ENCODE data around the gene C1orf226.

The C1orf226 gene

DNA sequence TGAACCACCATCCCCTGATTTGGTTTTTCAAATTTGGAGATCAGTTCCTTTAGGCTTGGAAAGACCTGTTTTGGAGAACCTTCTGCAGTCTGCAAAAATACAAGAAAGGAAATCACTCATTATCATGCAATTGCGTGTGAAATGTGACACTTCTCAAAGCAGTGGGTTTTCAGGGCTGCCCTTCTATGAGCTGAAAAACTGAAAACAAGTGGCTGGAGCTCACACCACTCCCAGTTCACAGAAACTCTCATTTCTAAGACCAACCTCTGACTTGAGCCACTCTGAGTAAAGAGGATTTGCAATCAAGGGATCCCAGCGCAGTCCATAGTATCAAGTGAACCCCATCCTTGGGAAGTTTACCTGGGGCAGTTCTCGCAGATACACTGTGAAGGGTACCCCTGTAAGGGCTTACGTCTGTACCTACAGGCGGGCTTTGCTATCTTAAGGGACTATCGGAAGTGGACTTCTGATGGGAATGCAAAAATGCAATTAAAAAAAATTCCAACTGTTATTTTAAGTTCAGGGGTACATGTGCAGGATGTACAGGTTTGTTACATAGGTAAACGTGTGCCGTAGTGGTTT is 17.6 kb downstream of the C1orf226 start:
- Histone ChIP-seq H4K91ac (ENCODE audit: low read length) (no peak overlapping the region), H3K14ac (ENCODE audit: low read length in 2 of 2) (no peak overlapping the region), H3K9me3 (ENCODE audit: control insufficient read depth, low read length) (no peaks in the 10 kb centered on the region), H3K27me3 (ENCODE audit: control insufficient read depth in 1 of 2, insufficient read depth in 1 of 2, low read length in 2 of 2) (peaks cover 5 to 32% of the 10 kb centered on the region in 2 experiments), H2BK12ac (ENCODE audit: low read length in 2 of 2) (no peak overlapping the region), H2AK5ac (ENCODE audit: low read length, severe bottlenecking) (no peak overlapping the region), H3K4ac (ENCODE audit: low read depth in 1 of 2, low read length in 2 of 2) (no peak overlapping the region), H3K4me3 (ENCODE audit: insufficient read depth in 1 of 2, low read depth in 1 of 2, low read length in 2 of 2) (no peak overlapping the region), H2BK15ac (ENCODE audit: low read depth, poor library complexity, severe bottlenecking) (no peak overlapping the region), H4K8ac (ENCODE audit: low read length) (no peak overlapping the region), H3K79me1 (replicated peaks; ENCODE audit: low read length, poor library complexity, severe bottlenecking) (no peaks in the 10 kb centered on the region), H3K9ac (ENCODE audit: low read length) (no peak overlapping the region), H2BK120ac (ENCODE audit: low read depth, low read length) (no peak overlapping the region), H3K4me1 (ENCODE audit: control insufficient read depth, insufficient read depth, low read depth, low read length) (no peaks in the 10 kb centered on the region), H3K23ac (ENCODE audit: low read length in 2 of 2) (no peak overlapping the region), H3K36me3 (ENCODE audit: control insufficient read depth in 1 of 2, insufficient read depth in 2 of 2, low read depth in 1 of 2, low read length in 2 of 2) (no peaks in the 10 kb centered on the region), H3K18ac (ENCODE audit: low read depth in 1 of 2, low read length in 2 of 2) (no peak overlapping the region), H2AFZ (ENCODE audit: low read depth, low read length) (no peak overlapping the region), H2BK5ac (ENCODE audit: low read depth, low read length, poor library complexity, severe bottlenecking) (no peak overlapping the region), H3K27ac (ENCODE audit: low read length, poor library complexity, severe bottlenecking) (no peak overlapping the region), H3K4me2 (ENCODE audit: low read length, poor library complexity, severe bottlenecking) (no peak overlapping the region)
- 80% methylated on average over 7 of the region's 8 CpGs for WGBS
- DNase-seq = no peak

DNA sequence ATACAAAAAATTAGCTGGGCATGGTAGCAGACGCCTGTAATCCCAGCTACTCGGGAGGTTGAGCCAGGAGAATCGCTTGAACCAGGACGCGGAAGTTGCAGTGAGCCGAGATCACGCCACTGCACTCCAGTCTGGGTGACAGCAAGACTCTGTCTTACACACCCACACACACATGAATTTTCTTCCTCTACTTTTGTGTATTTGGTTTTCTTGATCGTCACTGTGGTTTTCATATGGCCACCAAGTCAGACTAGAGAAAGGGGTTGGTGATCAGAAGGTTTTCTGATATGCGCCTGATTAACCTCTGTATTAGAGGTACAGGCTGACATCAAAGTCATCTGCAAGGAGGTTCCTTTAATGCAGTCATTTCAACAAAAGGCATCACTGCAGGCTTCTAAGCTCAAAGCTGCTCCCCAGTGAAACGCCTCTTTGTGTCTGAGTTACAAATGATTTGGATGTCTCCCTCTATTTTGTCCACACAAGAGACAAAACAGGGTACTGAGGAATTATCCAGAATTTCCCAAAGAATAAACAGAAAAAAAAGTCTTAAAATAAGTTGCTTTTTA is 19.3 kb downstream of the C1orf226 start:
- 98% methylated on average over 8 of the region's 10 CpGs for WGBS
- Histone ChIP-seq H3K79me1 (replicated peaks; ENCODE audit: low read length, poor library complexity, severe bottlenecking) (no peaks in the 10 kb centered on the region), H3K23ac (ENCODE audit: low read length in 2 of 2) (no peak overlapping the region)

DNA sequence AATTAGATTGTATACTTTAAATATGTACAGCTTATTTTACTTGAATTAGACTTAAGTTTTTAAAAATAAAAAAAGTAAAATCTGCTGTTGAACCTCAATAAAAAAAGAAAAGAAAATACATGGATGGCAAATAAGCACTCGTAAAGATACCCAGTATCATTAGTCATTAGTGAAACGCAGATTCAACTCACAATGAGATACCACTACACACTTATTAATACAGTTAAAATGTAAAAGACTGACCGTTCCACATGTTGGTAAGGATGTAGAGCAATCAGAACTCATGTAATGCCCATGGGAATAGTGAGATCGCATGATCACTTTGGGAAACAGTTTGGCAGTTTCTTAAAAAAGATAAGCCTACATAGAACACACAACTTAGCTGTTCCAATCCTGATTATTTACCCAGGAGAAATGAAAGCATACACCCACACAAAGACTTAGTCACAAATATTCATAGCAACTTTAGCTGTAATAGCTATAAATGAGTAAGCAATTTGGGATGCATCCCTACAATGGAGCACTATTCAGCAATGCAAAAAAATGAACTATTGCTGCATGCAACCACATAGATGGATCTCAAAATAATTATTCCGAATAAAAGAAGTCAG is 23.1 kb downstream of the C1orf226 start:
- Histone ChIP-seq H3K4me3 (ENCODE audit: insufficient read depth in 1 of 2, low read depth in 1 of 2, low read length in 2 of 2) (peak overlapping the region in 1 of 2 experiments; percentile 42), H4K8ac (ENCODE audit: low read length) (no peak overlapping the region), H2BK15ac (ENCODE audit: low read depth, poor library complexity, severe bottlenecking) (no peak overlapping the region), H4K91ac (ENCODE audit: low read length) (no peak overlapping the region), H3K27ac (ENCODE audit: low read length, poor library complexity, severe bottlenecking) (no peak overlapping the region), H3K9ac (ENCODE audit: low read length) (peak overlapping the region; percentile 70), H2BK5ac (ENCODE audit: low read depth, low read length, poor library complexity, severe bottlenecking) (no peak overlapping the region), H3K36me3 (ENCODE audit: control insufficient read depth in 1 of 2, insufficient read depth in 2 of 2, low read depth in 1 of 2, low read length in 2 of 2) (no peaks in the 10 kb centered on the region), H2AFZ (ENCODE audit: low read depth, low read length) (no peak overlapping the region), H3K9me3 (ENCODE audit: control insufficient read depth, low read length) (no peaks in the 10 kb centered on the region), H3K4ac (ENCODE audit: low read depth in 1 of 2, low read length in 2 of 2) (no peak overlapping the region), H3K14ac (ENCODE audit: low read length in 2 of 2) (no peak overlapping the region), H3K18ac (ENCODE audit: low read depth in 1 of 2, low read length in 2 of 2) (no peak overlapping the region), H3K23ac (ENCODE audit: low read length in 2 of 2) (no peak overlapping the region), H2AK5ac (ENCODE audit: low read length, severe bottlenecking) (no peak overlapping the region), H3K4me1 (ENCODE audit: control insufficient read depth, insufficient read depth, low read depth, low read length) (no peaks in the 10 kb centered on the region), H3K4me2 (ENCODE audit: low read length, poor library complexity, severe bottlenecking) (no peak overlapping the region), H2BK120ac (ENCODE audit: low read depth, low read length) (no peak overlapping the region), H3K27me3 (ENCODE audit: control insufficient read depth in 1 of 2, insufficient read depth in 1 of 2, low read length in 2 of 2) (no peaks in the 10 kb centered on the region), H3K79me1 (replicated peaks; ENCODE audit: low read length, poor library complexity, severe bottlenecking) (no peaks in the 10 kb centered on the region), H2BK12ac (ENCODE audit: low read length in 2 of 2) (no peak overlapping the region)
- 85% methylated on average over 4 of the region's 5 CpGs for WGBS
- DNase-seq = no peak

More for the DNA sequence above, 19.3 kb downstream of the C1orf226 start:
- Histone ChIP-seq H4K91ac (ENCODE audit: low read length) (no peak overlapping the region), H3K4me3 (ENCODE audit: insufficient read depth in 1 of 2, low read depth in 1 of 2, low read length in 2 of 2) (no peak overlapping the region), H3K27me3 (ENCODE audit: control insufficient read depth in 1 of 2, insufficient read depth in 1 of 2, low read length in 2 of 2) (peaks cover 5 to 32% of the 10 kb centered on the region in 2 experiments), H3K9ac (ENCODE audit: low read length) (no peak overlapping the region), H2BK5ac (ENCODE audit: low read depth, low read length, poor library complexity, severe bottlenecking) (no peak overlapping the region), H3K9me3 (ENCODE audit: control insufficient read depth, low read length) (no peaks in the 10 kb centered on the region), H2BK120ac (ENCODE audit: low read depth, low read length) (no peak overlapping the region), H2BK12ac (ENCODE audit: low read length in 2 of 2) (no peak overlapping the region), H3K36me3 (ENCODE audit: control insufficient read depth in 1 of 2, insufficient read depth in 2 of 2, low read depth in 1 of 2, low read length in 2 of 2) (no peaks in the 10 kb centered on the region), H3K14ac (ENCODE audit: low read length in 2 of 2) (no peak overlapping the region), H3K18ac (ENCODE audit: low read depth in 1 of 2, low read length in 2 of 2) (no peak overlapping the region), H3K4me1 (ENCODE audit: control insufficient read depth, insufficient read depth, low read depth, low read length) (no peaks in the 10 kb centered on the region), H2BK15ac (ENCODE audit: low read depth, poor library complexity, severe bottlenecking) (no peak overlapping the region), H2AK5ac (ENCODE audit: low read length, severe bottlenecking) (no peak overlapping the region), H3K4me2 (ENCODE audit: low read length, poor library complexity, severe bottlenecking) (no peak overlapping the region), H3K4ac (ENCODE audit: low read depth in 1 of 2, low read length in 2 of 2) (no peak overlapping the region), H2AFZ (ENCODE audit: low read depth, low read length) (no peak overlapping the region), H3K27ac (ENCODE audit: low read length, poor library complexity, severe bottlenecking) (no peak overlapping the region), H4K8ac (ENCODE audit: low read length) (no peak overlapping the region)
- no peak for DNase-seq

DNA sequence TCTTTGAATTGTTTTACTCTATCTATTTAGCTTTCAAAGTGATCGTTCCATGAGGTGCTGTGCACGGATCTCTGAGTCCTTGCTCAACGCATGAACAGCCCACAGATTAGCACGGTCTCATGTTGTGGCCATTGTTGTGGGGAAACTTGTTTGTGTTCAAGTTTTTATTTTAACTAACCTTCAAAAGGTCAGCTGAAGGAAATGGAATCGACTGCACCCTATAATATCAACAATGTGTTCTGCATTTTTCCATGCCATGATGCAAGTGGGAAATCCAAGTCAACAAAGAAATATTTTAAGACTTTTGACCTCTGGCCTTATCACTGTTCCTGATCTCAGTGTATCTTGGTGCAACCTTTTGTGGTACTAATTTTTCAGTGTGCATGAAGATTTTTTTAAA is 24.3 kb downstream of the C1orf226 start:
- Histone ChIP-seq H2BK12ac (ENCODE audit: low read length in 2 of 2) (no peak overlapping the region), H2AK5ac (ENCODE audit: low read length, severe bottlenecking) (no peak overlapping the region), H3K18ac (ENCODE audit: low read depth in 1 of 2, low read length in 2 of 2) (no peak overlapping the region), H4K91ac (ENCODE audit: low read length) (no peak overlapping the region), H3K4me1 (ENCODE audit: control insufficient read depth, insufficient read depth, low read depth, low read length) (no peaks in the 10 kb centered on the region), H2AFZ (ENCODE audit: low read depth, low read length) (no peak overlapping the region), H3K27ac (ENCODE audit: low read length, poor library complexity, severe bottlenecking) (no peak overlapping the region), H2BK120ac (ENCODE audit: low read depth, low read length) (no peak overlapping the region), H3K14ac (ENCODE audit: low read length in 2 of 2) (no peak overlapping the region), H3K4me3 (ENCODE audit: insufficient read depth in 1 of 2, low read depth in 1 of 2, low read length in 2 of 2) (no peak overlapping the region), H3K23ac (ENCODE audit: low read length in 2 of 2) (no peak overlapping the region), H3K9me3 (ENCODE audit: control insufficient read depth, low read length) (no peaks in the 10 kb centered on the region), H4K8ac (ENCODE audit: low read length) (no peak overlapping the region), H2BK15ac (ENCODE audit: low read depth, poor library complexity, severe bottlenecking) (no peak overlapping the region), H2BK5ac (ENCODE audit: low read depth, low read length, poor library complexity, severe bottlenecking) (no peak overlapping the region), H3K36me3 (ENCODE audit: control insufficient read depth in 1 of 2, insufficient read depth in 2 of 2, low read depth in 1 of 2, low read length in 2 of 2) (no peaks in the 10 kb centered on the region), H3K4me2 (ENCODE audit: low read length, poor library complexity, severe bottlenecking) (no peak overlapping the region), H3K79me1 (replicated peaks; ENCODE audit: low read length, poor library complexity, severe bottlenecking) (no peaks in the 10 kb centered on the region), H3K9ac (ENCODE audit: low read length) (no peak overlapping the region), H3K4ac (ENCODE audit: low read depth in 1 of 2, low read length in 2 of 2) (no peak overlapping the region), H3K27me3 (ENCODE audit: control insufficient read depth in 1 of 2, insufficient read depth in 1 of 2, low read length in 2 of 2) (no peaks in the 10 kb centered on the region)
- WGBS = 76% methylated on average over 5 of the region's 5 CpGs
- DNase-seq = no peak
